GM12878 (cell line): Measurements from ENCODE around the gene MRAP2. TPM values are rescaled to one million over a fixed set of nuclear protein-coding genes. Genes with fewer than 3 reads are reported as not detected.

ENCODE experiments used
- ATAC-seq: fragments of 200-7000 bp; cut with Tn5 transposase; 3 replicates; pipeline ENCODE4 v1.9.1; 2020; ENCODE audit warnings: mild to moderate bottlenecking, moderate library complexity
- BruUV-seq: library from RNA; stranded (reverse); fragments of 400-500 nt; replicated peaks from 2 replicates; lab custom pipeline; 2021; lab: Mats Ljungman, UMichigan
- CTCF ChIA-PET: fragments of 300-600 bp; sonication (Branson Sonifier 250); formaldehyde crosslinking; extraction: SDS; loops from one replicate; lab custom pipeline; 2021; ENCODE audit warnings: inconsistent platforms; lab: Yijun Ruan, JAX
- POLR2A ChIA-PET: fragments of 350-600 bp; formaldehyde crosslinking; extraction: SDS; loops from one replicate; lab custom pipeline; 2021; ENCODE audit warnings: inconsistent platforms; lab: Charles Lee
- RAD21 ChIA-PET: fragments of 300-600 bp; sonication (Branson Sonifier 250); formaldehyde crosslinking; loops from one replicate; lab custom pipeline; 2023; ENCODE audit warnings: antibody characterized with exemption; ENCODE audit not compliant: unreplicated experiment; lab: Charles Lee
- SMC1A ChIA-PET: fragments of 300-600 bp; sonication (Branson Sonifier 250); formaldehyde crosslinking; loops from one replicate; lab custom pipeline; 2023; ENCODE audit not compliant: unreplicated experiment, uncharacterized antibody; lab: Charles Lee
- DNase-seq: peaks from one replicate; pipeline ENCODE4 v3.0.0-alpha.2; 2011; ENCODE audit warnings: low read depth, low spot score
- FAIRE-seq: peaks from 3 replicates; lab custom pipeline; 2011; peaks lifted over from hg19 to GRCh38; lab: Jason Lieb, UNC
- H2AFZ ChIP-seq: 2 replicates; pipeline ENCODE4 v1.6.0; 2011; ENCODE audit warnings: low read depth, low read length, control low read depth; ENCODE audit not compliant: control insufficient read depth
- H3K27ac ChIP-seq: 2 replicates; pipeline ENCODE4 v1.5.1; 2011; ENCODE audit warnings: control low read depth; ENCODE audit not compliant: control insufficient read depth, insufficient read depth
- H3K27me3 ChIP-seq, 2 experiments: replicated peaks in 1 of 2; 2 replicates each; pipeline versions ENCODE4 v1.6.0 to v1.6.1; 2011; ENCODE audit warnings: low read length in 1 of 2; ENCODE audit not compliant: control insufficient read depth in 2 of 2, insufficient read depth in 2 of 2
- H3K36me3 ChIP-seq, 2 experiments: 2 replicates each; pipeline ENCODE4 v1.5.1; 2011; ENCODE audit warnings: low read length in 1 of 2; ENCODE audit not compliant: control insufficient read depth in 2 of 2, insufficient read depth in 2 of 2
- H3K4me1 ChIP-seq: 2 replicates; pipeline ENCODE4 v1.6.1; 2011; ENCODE audit warnings: mild to moderate bottlenecking, low read length, moderate library complexity, mixed read lengths; ENCODE audit not compliant: control insufficient read depth, insufficient read depth
- H3K4me2 ChIP-seq: 2 replicates; pipeline ENCODE4 v1.6.0; 2011; ENCODE audit warnings: control low read depth; ENCODE audit not compliant: control insufficient read depth, insufficient read depth
- H3K4me3 ChIP-seq: fragments of 200-600 bp; sonication (generic); 2 replicates; pipeline ENCODE4 v1.5.1; 2016
- H3K79me2 ChIP-seq: 2 replicates; pipeline ENCODE4 v1.6.0; 2011; ENCODE audit warnings: low read length; ENCODE audit not compliant: control insufficient read depth, insufficient read depth
- H3K9ac ChIP-seq: 2 replicates; pipeline ENCODE4 v1.8.0; 2011; ENCODE audit warnings: low read length, control low read depth, mixed read lengths; ENCODE audit not compliant: control insufficient read depth, insufficient read depth
- H3K9me3 ChIP-seq: replicated peaks from 3 replicates; pipeline ENCODE4 v1.5.1; 2011; ENCODE audit warnings: mild to moderate bottlenecking, low read length; ENCODE audit not compliant: control insufficient read depth, insufficient read depth
- H4K20me1 ChIP-seq: 2 replicates; pipeline ENCODE4 v1.6.0; 2011; ENCODE audit not compliant: control insufficient read depth, insufficient read depth
- DPF2 ChIP-seq: fragments of 450-650 bp; IDR thresholded peaks from 2 replicates; pipeline ENCODE4 v1.6.1; 2017; ENCODE audit warnings: mild to moderate bottlenecking
- NR2C2 ChIP-seq: IDR thresholded peaks from 2 replicates; pipeline ENCODE4 v1.6.1; 2011; ENCODE audit warnings: borderline replicate concordance, low read depth; ENCODE audit not compliant: control insufficient read depth, insufficient read length
- WGBS: methylation state at CpG from one replicate; pipeline ENCODE4 v1.1.6; 2016; ENCODE audit warnings: low lambda C conversion rate; ENCODE audit not compliant: insufficient replicate concordance, insufficient coverage; ENCODE audit errors: missing lambda C conversion rate; 5-methylcytosine and 5-hydroxymethylcytosine counted together
- in situ Hi-C: fragments of 300-500 bp; cut with MboI; formaldehyde crosslinking; loops from 9 replicates; pipeline ENCODE4 v1.14.3; 2018; ENCODE audit warnings: mixed read lengths
- intact Hi-C: fragments of 100-400 bp; cut with micrococcal nuclease; formaldehyde crosslinking; loops from one replicate; pipeline ENCODE4 v1.14.2; 2022; ENCODE audit not compliant: unreplicated experiment
- polyA plus RNA-seq, 11 experiments: library from polyadenylated mRNA; depleted of rRNA in 4 of 11; unstranded in 6 of 11; stranded (reverse) in 5 of 11; fragments of >200 nt; fragmentation: Nextera tagmentation in 4 of 11; fragmentation: Illumina TruSeq in 1 of 11; extraction: Ambion mirVana in 4 of 11; extraction: Trizol in 1 of 11; gene quantifications; 1 replicate in 1 of 11; 2 replicates in 10 of 11; pipeline versions ENCODE4 v1.2.1 to v1.2.3, GENCODE V29; 2011 to 2016; ENCODE audit warnings: inconsistent platforms in 2 of 11, missing spikeins in 2 of 11, low read depth in 1 of 11
- total RNA-seq, 4 experiments: library from RNA; depleted of rRNA in 3 of 4; stranded (reverse); fragments of >200 nt in 3 of 4; fragmentation: Illumina TruSeq in 1 of 4; extraction: Trizol in 1 of 4; gene quantifications; 2 replicates each; pipeline versions ENCODE4 v1.2.1 to v1.2.3, GENCODE V29; 2013 to 2021
- TF ChIP-seq, protein P1 (sequence below): fragments of 450-650 bp; IDR thresholded peaks from 2 replicates; pipeline ENCODE4 v1.6.1; 2017; ENCODE audit warnings: borderline replicate concordance
- TF ChIP-seq, protein P2 (sequence below): fragments of 450-650 bp; IDR thresholded peaks from 2 replicates; pipeline ENCODE4 v1.6.1; 2018; ENCODE audit warnings: borderline replicate concordance, mild to moderate bottlenecking; ENCODE audit not compliant: partially characterized antibody

Gene MRAP2
- total and polyA plus RNA-seq, 10 of the 15 experiments (the other 5 are each of a cell fraction or from before 2014, with no cell fraction given) = not detected

DNA sequence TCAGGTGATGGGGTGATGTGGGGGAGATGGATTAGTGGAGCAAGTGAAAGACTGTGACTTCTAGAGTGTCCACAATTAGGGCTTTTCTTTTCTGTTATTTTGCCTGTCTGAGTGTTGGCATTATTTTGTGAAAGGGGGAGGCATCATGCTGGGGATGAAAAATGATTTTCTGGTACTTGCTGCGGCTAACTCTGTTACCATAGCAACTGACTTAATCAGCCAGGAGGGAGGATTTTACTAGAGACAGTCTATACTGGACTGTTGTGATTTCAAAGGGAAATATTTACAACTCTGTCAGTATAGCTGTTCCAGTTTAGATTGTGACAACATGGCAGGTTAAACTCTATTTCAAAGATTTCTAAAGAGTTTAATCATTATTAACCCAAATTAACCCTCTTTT, 30.4 kb upstream of the MRAP2 start:
- no peaks in the 10 kb centered on the region for H3K79me2 ChIP-seq
- POLR2A ChIA-PET = no interaction called here
- H3K4me3 ChIP-seq = no peak overlapping the region
- no peaks in the 10 kb centered on the region for H4K20me1 ChIP-seq
- H3K4me2 ChIP-seq = no peak overlapping the region
- H3K36me3 ChIP-seq = no peaks in the 10 kb centered on the region
- no peak overlapping the region for H3K27ac ChIP-seq
- no peaks in the 10 kb centered on the region for H3K4me1 ChIP-seq
- no peak for FAIRE-seq
- no peak for DNase-seq
- TF ChIP-seq DPF2 (no peak), NR2C2 (no peak)
- TF ChIP-seq, protein P1, sequence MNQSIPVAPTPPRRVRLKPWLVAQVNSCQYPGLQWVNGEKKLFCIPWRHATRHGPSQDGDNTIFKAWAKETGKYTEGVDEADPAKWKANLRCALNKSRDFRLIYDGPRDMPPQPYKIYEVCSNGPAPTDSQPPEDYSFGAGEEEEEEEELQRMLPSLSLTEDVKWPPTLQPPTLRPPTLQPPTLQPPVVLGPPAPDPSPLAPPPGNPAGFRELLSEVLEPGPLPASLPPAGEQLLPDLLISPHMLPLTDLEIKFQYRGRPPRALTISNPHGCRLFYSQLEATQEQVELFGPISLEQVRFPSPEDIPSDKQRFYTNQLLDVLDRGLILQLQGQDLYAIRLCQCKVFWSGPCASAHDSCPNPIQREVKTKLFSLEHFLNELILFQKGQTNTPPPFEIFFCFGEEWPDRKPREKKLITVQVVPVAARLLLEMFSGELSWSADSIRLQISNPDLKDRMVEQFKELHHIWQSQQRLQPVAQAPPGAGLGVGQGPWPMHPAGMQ = no peak
- TF ChIP-seq, protein P2, sequence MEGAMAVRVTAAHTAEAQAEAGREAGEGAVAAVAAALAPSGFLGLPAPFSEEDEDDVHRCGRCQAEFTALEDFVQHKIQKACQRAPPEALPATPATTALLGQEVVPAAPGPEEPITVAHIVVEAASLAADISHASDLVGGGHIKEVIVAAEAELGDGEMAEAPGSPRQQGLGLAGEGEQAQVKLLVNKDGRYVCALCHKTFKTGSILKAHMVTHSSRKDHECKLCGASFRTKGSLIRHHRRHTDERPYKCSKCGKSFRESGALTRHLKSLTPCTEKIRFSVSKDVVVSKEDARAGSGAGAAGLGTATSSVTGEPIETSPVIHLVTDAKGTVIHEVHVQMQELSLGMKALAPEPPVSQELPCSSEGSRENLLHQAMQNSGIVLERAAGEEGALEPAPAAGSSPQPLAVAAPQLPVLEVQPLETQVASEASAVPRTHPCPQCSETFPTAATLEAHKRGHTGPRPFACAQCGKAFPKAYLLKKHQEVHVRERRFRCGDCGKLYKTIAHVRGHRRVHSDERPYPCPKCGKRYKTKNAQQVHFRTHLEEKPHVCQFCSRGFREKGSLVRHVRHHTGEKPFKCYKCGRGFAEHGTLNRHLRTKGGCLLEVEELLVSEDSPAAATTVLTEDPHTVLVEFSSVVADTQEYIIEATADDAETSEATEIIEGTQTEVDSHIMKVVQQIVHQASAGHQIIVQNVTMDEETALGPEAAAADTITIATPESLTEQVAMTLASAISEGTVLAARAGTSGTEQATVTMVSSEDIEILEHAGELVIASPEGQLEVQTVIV = no peak
- TF ChIP-seq, all 136 proteins: peak for 0
- no peak for ATAC-seq
- in situ Hi-C loops = no loop called here
- ChIA-PET SMC1A (interaction anchor here (0.5 kb wide), 1 partner anchor 154 kb away, joined by 3 read pairs; no protein-coding TSS in a partner anchor), RAD21 (no interaction called here), CTCF (no interaction called here)
- Histone ChIP-seq H3K27me3 (no peaks in the 10 kb centered on the region; a peak in 1 of 4 replicates), H3K9me3 (no peaks in the 10 kb centered on the region), H2AFZ (no peak overlapping the region), H3K9ac (no peak overlapping the region)
- WGBS = 43% methylated on average over 1 of the region's 1 CpG
- BruUV-seq = no TSS peak
- intact Hi-C loops = no loop called here
